ENCODE measurements around the gene PDF. TPM values are rescaled to one million over a fixed set of nuclear protein-coding genes. Genes with fewer than 3 reads are reported as not detected.

Gene PDF, protein sequence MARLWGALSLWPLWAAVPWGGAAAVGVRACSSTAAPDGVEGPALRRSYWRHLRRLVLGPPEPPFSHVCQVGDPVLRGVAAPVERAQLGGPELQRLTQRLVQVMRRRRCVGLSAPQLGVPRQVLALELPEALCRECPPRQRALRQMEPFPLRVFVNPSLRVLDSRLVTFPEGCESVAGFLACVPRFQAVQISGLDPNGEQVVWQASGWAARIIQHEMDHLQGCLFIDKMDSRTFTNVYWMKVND
- total RNA-seq, result 16.9 TPM

DNA sequence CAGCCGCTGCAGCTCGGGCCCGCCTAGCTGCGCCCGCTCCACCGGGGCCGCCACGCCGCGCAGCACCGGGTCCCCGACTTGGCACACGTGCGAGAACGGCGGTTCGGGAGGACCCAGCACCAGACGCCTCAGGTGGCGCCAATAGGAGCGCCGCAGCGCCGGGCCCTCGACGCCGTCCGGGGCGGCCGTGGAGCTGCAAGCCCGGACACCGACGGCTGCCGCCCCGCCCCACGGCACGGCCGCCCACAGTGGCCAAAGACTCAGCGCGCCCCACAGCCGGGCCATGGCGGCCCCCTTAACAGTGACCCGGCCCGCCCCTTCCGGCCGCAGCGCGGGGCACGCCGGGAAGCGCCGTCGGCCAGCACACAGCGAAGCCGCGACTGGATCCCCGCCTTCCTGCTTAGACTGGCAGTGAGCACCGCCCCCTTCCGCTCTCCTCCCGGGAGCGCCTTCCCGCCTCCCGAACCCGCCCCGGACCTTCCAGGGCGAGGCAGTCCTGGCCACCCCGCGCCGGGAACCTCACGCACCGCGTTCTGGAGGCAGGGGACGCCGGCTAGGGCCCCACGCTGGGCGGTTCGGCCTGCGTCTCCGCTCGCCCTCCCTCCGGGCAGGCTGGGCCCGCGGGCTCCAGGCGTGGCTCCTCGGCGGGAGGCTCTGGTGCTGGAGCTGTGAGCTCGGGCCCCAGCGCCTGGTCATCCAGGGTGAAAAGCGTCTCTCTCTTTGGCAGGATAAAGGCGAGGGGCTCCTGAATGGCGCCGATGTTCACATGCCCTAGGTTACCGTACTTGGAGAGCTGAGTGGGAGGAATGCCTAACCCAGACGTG, at the start of gene PDF:
PDF (minus strand) TSS at position 303 of the 824 bp plus-strand sequence; CDS start at position 285, 18 bp downstream.

DNA sequence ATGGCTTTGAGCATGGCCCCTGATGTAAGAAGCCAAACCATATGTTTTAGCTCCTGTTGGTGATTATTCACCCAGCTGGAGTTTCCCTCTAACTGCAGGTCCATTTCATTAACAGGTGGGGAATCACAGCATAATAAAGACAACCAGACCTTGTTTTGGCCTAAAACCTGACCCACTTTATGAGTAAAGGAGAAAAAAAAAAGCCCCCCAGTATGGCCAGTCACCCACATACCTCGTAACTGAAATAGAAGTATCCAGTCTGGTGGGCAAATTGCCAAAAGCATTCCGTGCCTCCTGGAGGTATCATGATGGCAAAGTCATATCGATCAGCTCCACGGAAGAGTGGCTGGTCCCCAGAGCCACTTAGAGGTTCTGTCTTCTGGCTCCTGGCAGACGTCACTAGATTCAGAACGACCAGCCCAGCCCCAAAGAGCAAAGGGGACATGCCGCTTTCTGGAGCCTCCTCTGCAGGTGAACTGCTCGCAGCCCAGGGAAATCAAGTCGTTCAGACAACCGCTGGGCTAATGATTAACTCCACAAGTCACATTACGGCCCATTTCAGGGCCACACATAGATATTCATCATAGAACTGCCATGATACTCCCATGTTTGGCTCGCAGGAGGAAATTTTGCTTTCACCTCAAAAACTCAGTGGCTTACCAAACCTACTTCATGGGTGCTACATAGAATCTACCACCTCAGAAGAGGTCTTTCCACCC, 21.1 kb upstream of the PDF start, which contains the start of gene TMED6:
TMED6 (minus strand) TSS at position 478 of the 719 bp plus-strand sequence; CDS start at position 445, 33 bp downstream.

DNA sequence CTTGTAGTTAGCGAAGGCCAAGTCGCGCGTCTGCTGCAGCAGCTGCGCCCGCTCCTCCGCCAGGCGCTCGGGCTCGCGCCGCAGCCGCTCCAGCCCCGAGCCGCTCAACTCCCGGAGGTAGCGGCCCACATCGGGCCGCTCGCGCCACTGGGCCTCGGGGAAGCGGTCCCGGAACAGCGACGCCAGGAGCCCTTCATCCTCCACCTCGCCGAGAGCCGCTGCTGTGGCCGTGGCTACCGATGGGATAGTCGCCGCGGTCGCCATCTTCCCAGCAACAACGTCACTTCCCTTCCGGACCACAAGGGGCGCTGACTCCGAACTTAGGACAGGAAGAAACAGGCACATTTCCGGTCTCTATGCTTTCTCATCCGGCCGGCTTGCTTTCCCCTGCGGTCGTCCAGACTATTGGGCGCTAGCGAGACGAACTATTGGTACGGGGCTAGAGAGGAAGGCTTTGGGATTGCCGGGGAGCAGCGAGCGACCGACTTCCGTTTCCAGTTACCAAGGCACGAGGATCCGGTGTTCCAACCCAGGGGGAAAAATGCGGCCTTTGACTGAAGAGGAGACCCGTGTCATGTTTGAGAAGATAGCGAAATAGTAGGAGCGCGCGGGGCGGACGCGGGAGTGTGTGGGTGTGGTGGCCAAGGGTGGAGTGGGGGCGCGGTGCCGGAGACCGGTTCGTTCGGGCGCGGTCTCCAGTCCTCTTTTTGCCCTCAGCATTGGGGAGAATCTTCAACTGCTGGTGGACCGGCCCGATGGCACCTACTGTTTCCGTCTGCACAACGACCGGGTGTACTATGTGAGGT, 9.1 kb upstream of the PDF start, which contains the start of the genes COG8 and NIP7:
COG8 (minus strand) TSS at position 276 of the 806 bp plus-strand sequence; CDS start at position 264, 12 bp downstream.
NIP7 (plus strand) TSS at position 484 of the 806 bp plus-strand sequence; CDS start at position 542, 58 bp downstream.

DNA sequence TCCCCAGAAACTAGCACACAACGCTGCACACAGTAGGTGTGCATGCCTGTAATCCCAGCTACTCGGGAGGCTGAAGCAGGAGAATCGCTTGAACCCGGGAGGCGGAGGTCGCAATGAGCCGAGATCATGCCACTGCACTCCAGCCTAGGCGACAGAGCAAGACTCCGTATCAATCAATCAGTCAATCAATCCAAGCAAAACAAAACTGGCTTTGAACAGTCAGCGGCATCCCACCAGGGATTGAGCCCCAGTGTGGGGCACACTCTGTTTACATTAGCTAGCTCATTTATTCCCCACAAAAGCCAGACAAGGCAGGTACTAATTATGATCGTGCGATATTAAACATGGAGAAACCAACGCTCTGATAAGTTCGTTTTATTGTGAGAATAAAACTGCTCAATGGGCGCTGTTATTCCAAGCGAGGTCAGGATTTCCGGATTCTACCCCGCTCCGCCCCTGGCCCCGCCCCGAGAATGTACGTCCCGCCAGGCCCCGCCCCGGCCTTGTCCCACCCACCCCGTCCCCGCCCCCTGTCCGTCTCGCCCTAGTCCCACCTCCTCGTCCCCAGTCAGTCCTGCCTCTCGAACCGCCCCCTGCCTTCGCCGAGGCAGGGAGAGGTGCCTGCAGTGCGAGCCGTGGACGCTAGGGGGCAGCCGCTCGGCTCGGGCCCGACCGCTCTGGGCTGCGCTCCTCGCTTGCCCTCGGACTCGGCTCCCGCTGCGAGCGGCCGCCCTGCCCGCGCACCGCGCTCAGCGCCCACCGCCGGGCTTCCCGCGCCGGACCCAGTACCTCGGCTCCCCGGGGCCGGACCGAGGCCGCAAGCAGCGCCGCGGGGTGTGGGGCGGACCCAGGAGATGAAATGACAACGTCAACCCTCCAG, 19.5 kb downstream of the PDF start, which contains the start of gene VPS4A:
VPS4A (plus strand) TSS at position 698 of the 880 bp plus-strand sequence; CDS start at position 860, 162 bp downstream.

Other genes starting within 250 kb of the PDF start
- 9.7 TPM for gene HAS3, start 224.9 kb downstream of the PDF start, total RNA-seq
- gene CHTF8, start 198.0 kb downstream of the PDF start, total RNA-seq, result 43.5 TPM
- 30.0 TPM for gene UTP4, start 197.9 kb downstream of the PDF start, total RNA-seq
- 12.2 TPM for gene SNTB2, start 143.4 kb downstream of the PDF start, total RNA-seq
- 33.8 TPM for gene VPS4A, start 19.2 kb downstream of the PDF start, total RNA-seq
- 59.2 TPM for gene COG8, start 9.0 kb upstream of the PDF start, total RNA-seq
- gene NIP7, start 9.2 kb upstream of the PDF start, total RNA-seq, result 13.8 TPM
- not detected for gene TMED6, start 21.2 kb upstream of the PDF start, total RNA-seq
- 25.7 TPM for gene TERF2, start 55.4 kb upstream of the PDF start, total RNA-seq
- gene CYB5B, start 94.0 kb upstream of the PDF start, total RNA-seq, result 67.0 TPM
- 71.4 TPM for gene NFAT5, start 235.4 kb upstream of the PDF start, total RNA-seq